OCI-LY7 (cell line): ENCODE results near the gene FYB2. TPM values are rescaled to one million over a fixed set of nuclear protein-coding genes. Genes with fewer than 3 reads are reported as not detected.

Experiments used
- BruUV-seq: library from RNA; stranded (reverse); fragments of 400-500 nt; replicated peaks from 2 replicates; lab custom pipeline; 2021; lab: Mats Ljungman, UMichigan
- CTCF ChIA-PET: fragments of 300-600 bp; sonication (Branson Sonifier 250); formaldehyde crosslinking; loops from one replicate; lab custom pipeline; 2022; ENCODE audit warnings: antibody characterized with exemption; ENCODE audit not compliant: unreplicated experiment; lab: Charles Lee
- POLR2A ChIA-PET: fragments of 300-600 bp; sonication (Branson Sonifier 250); formaldehyde crosslinking; loops from one replicate; lab custom pipeline; 2022; ENCODE audit warnings: antibody characterized with exemption; lab: Charles Lee
- DNase-seq: peaks from one replicate; pipeline ENCODE4 v3.0.0-alpha.2; 2015; ENCODE audit warnings: low spot score
- H2AFZ ChIP-seq: fragments of 200-600 bp; sonication (generic), shearing (Covaris generic); 2 replicates; pipeline ENCODE4 v1.6.1; 2014; ENCODE audit warnings: mild to moderate bottlenecking, antibody characterized with exemption, low read length, moderate library complexity
- H3K27ac ChIP-seq: fragments of 200-600 bp; sonication (generic); 2 replicates; pipeline ENCODE4 v1.5.1; 2014; ENCODE audit warnings: mixed run types, low read depth, mild to moderate bottlenecking, moderate library complexity, low read length, inconsistent platforms; ENCODE audit not compliant: poor library complexity, severe bottlenecking
- H3K36me3 ChIP-seq: fragments of 200-600 bp; sonication (generic); 2 replicates; pipeline ENCODE4 v1.6.1; 2014; ENCODE audit warnings: mild to moderate bottlenecking, antibody characterized with exemption, low read length, moderate library complexity, mixed read lengths; ENCODE audit not compliant: insufficient read depth
- H3K4me1 ChIP-seq: fragments of 200-600 bp; sonication (generic); 2 replicates; pipeline ENCODE4 v1.5.1; 2014; ENCODE audit warnings: mild to moderate bottlenecking, low read length; ENCODE audit not compliant: insufficient read depth, poor library complexity, severe bottlenecking
- H3K4me2 ChIP-seq: fragments of 200-600 bp; sonication (generic); 2 replicates; pipeline ENCODE4 v1.6.1; 2014; ENCODE audit warnings: mild to moderate bottlenecking, low read length
- H3K4me3 ChIP-seq: fragments of 200-600 bp; sonication (generic); 2 replicates; pipeline ENCODE4 v1.5.1; 2014; ENCODE audit warnings: mild to moderate bottlenecking, low read depth, low read length; ENCODE audit not compliant: poor library complexity, severe bottlenecking
- H3K79me2 ChIP-seq: fragments of 200-600 bp; sonication (generic); 2 replicates; pipeline ENCODE4 v1.6.1; 2016; ENCODE audit warnings: low read depth, mild to moderate bottlenecking, low read length, moderate library complexity, mixed read lengths; ENCODE audit not compliant: insufficient read depth
- H3K9me2 ChIP-seq: fragments of 200-600 bp; sonication (generic); 2 replicates; pipeline ENCODE4 v1.6.1; 2016; ENCODE audit warnings: mild to moderate bottlenecking, low read length, mixed read lengths; ENCODE audit not compliant: insufficient read depth
- H3K9me3 ChIP-seq: fragments of 200-600 bp; sonication (generic); 2 replicates; pipeline ENCODE4 v1.6.1; 2014; ENCODE audit warnings: mild to moderate bottlenecking, mixed run types, low read length, mixed read lengths
- H4K20me1 ChIP-seq: fragments of 200-600 bp; sonication (generic); 2 replicates; pipeline ENCODE4 v1.6.1; 2014; ENCODE audit warnings: mild to moderate bottlenecking, antibody characterized with exemption, low read length, moderate library complexity, mixed read lengths; ENCODE audit not compliant: insufficient read depth
- EZH2phosphoT487 ChIP-seq: fragments of 200-600 bp; sonication (generic); IDR thresholded peaks from 2 replicates; pipeline ENCODE4 v1.6.1; 2018; ENCODE audit warnings: low read depth, borderline replicate concordance, mild to moderate bottlenecking, mixed run types, antibody characterized with exemption, low read length, moderate library complexity, mixed read lengths
- intact Hi-C: fragments of 100-400 bp; cut with micrococcal nuclease; formaldehyde crosslinking; loops from one replicate; pipeline ENCODE4 v1.10.0; 2022; ENCODE audit not compliant: unreplicated experiment
- total RNA-seq, 2 experiments: library from RNA; depleted of rRNA in 1 of 2; stranded (reverse); fragments of >200 nt in 1 of 2; shearing (Covaris generic) in 1 of 2; gene quantifications; 2 replicates each; pipeline ENCODE4 v1.2.3, GENCODE V29; 2014 to 2022
- TF ChIP-seq, protein P1 (sequence below): fragments of 200-600 bp; sonication (generic); conservative IDR thresholded peaks from 2 replicates; pipeline ENCODE4 v1.5.1; 2014; ENCODE audit warnings: mild to moderate bottlenecking, antibody characterized with exemption, low read length, moderate library complexity, mixed read lengths

Gene FYB2
- total RNA-seq, 2 experiments from 2014 or later, result not detected

DNA sequence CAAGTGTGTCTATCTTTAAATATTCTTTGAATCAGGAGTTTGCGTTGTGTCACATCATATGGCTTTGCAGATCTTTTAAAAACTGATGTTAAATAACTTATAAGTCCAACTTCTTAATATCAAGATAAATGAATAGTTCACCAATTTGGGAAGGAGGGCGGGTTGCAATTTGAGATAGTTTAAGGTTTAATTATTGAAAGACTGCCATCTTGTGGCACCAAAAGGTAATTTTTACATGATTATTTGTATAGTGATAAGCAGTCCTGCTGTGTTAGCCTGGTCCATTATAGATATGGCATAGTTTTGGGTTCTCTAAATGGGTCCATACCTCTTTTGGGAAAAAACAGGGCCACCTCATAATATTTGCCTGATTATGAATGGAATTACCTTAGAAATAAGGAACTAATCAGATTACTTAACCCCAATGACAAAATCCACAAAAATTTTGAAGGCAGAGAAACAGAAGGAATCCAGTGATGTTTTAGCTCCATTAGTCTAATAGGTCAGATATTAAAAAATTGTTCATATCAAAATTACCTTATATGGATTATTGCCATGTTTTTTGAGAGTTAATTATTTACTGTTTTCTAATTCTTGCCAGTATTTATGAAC is 109.8 kb downstream of the FYB2 start:
- Histone ChIP-seq H3K36me3 (no peaks in the 10 kb centered on the region), H4K20me1 (no peaks in the 10 kb centered on the region), H3K9me3 (no peaks in the 10 kb centered on the region), H3K4me3 (no peak overlapping the region), H3K9me2 (no peaks in the 10 kb centered on the region), H3K4me2 (no peak overlapping the region), H3K79me2 (no peaks in the 10 kb centered on the region), H2AFZ (no peak overlapping the region), H3K27ac (no peak overlapping the region), H3K4me1 (no peaks in the 10 kb centered on the region)
- DNase-seq, result peak; percentile 57
- ChIA-PET CTCF (no interaction called here), POLR2A (no interaction called here)
- intact Hi-C loops, result loop anchor here (5.0 kb wide), 1 partner anchor 1332 kb away; no protein-coding TSS in a partner anchor
- TF ChIP-seq EZH2phosphoT487, result no peak
- TF ChIP-seq, protein P1, sequence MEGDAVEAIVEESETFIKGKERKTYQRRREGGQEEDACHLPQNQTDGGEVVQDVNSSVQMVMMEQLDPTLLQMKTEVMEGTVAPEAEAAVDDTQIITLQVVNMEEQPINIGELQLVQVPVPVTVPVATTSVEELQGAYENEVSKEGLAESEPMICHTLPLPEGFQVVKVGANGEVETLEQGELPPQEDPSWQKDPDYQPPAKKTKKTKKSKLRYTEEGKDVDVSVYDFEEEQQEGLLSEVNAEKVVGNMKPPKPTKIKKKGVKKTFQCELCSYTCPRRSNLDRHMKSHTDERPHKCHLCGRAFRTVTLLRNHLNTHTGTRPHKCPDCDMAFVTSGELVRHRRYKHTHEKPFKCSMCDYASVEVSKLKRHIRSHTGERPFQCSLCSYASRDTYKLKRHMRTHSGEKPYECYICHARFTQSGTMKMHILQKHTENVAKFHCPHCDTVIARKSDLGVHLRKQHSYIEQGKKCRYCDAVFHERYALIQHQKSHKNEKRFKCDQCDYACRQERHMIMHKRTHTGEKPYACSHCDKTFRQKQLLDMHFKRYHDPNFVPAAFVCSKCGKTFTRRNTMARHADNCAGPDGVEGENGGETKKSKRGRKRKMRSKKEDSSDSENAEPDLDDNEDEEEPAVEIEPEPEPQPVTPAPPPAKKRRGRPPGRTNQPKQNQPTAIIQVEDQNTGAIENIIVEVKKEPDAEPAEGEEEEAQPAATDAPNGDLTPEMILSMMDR, result peak; percentile 84
- no TSS peak for BruUV-seq

DNA sequence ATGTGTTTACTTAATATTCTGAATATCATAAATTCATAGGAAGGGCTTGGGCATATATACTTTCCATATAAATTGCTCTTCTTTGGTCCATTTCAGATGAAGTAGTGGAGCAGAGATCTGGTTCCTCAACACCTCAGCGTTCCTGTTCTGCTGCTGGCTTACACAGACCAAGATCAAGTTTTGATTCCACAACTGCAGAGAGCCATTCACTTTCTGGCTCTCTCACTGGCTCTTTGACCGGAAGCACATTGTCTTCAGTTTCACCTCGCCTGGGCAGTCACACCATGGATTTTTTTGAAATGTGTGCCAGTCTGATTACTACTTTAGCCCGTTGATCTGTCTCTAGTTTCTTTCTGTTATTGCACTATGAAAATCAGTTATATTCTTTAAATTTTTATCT is 111.8 kb downstream of the FYB2 start:
- intact Hi-C loops, result loop anchor here (5.0 kb wide), 1 partner anchor 1330 kb away; no protein-coding TSS in a partner anchor
- TF ChIP-seq EZH2phosphoT487, result no peak
- TF ChIP-seq, protein P1, result no peak
- Histone ChIP-seq H3K4me1 (no peaks in the 10 kb centered on the region), H3K4me2 (no peak overlapping the region), H3K27ac (no peak overlapping the region), H3K79me2 (no peaks in the 10 kb centered on the region), H3K36me3 (no peaks in the 10 kb centered on the region), H4K20me1 (no peaks in the 10 kb centered on the region), H2AFZ (no peak overlapping the region), H3K9me3 (no peaks in the 10 kb centered on the region), H3K4me3 (no peak overlapping the region), H3K9me2 (no peaks in the 10 kb centered on the region)
- POLR2A ChIA-PET, result no interaction called here
- CTCF ChIA-PET, result no interaction called here
- BruUV-seq, result no TSS peak
- DNase-seq, result no peak

DNA sequence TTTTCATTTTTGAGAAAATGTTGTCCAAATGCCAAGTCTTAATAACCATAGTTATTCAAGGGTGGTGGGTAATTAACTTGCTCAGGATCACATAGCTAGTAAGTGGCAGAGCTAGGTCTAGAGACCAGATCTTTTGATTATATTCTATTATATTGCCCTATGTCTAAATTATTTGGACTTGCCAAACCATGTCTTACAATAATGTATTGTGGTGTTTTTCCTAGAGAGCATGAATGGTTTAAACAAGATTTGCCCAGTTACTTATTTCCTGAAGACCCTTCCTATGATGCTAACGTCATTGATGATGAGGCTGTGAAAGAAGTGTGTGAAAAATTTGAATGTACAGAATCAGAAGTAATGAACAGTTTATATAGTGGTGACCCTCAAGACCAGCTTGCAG is 115.5 kb downstream of the FYB2 start:
- no peaks in the 10 kb centered on the region for H3K36me3 ChIP-seq
- H3K4me2 ChIP-seq, result no peak overlapping the region
- no peak overlapping the region for H3K4me3 ChIP-seq
- intact Hi-C loops, result no loop called here
- no peaks in the 10 kb centered on the region for H3K4me1 ChIP-seq
- no peak overlapping the region for H3K27ac ChIP-seq
- H3K9me2 ChIP-seq, result no peaks in the 10 kb centered on the region
- no peak overlapping the region for H2AFZ ChIP-seq
- no peaks in the 10 kb centered on the region for H3K79me2 ChIP-seq
- BruUV-seq, result no TSS peak
- no peak for DNase-seq
- no peaks in the 10 kb centered on the region for H3K9me3 ChIP-seq
- no peak for TF ChIP-seq EZH2phosphoT487
- TF ChIP-seq, protein P1, result no peak
- H4K20me1 ChIP-seq, result no peaks in the 10 kb centered on the region
- CTCF ChIA-PET, result no interaction called here
- POLR2A ChIA-PET, result interaction anchor here (0.6 to 0.8 kb wide), 2 partner anchors 9 to 1311 kb away, joined by 3 read pairs; no protein-coding TSS in a partner anchor
